ENCODE measurements around the gene SETD4.

The SETD4 gene

GRCh38 chr21:36052860-36053714 is 7.2 kb downstream of the SETD4 start:
- Histone ChIP-seq H4K20me1 (ENCODE audit: control insufficient read depth, insufficient read depth, low read depth, low read length) (no peaks in the 10 kb centered on the region), H3K9me3 (ENCODE audit: control insufficient read depth, insufficient read depth, low read length) (no peaks in the 10 kb centered on the region), H3F3A (ENCODE audit: control insufficient read depth, insufficient read depth) (no peaks in the 10 kb centered on the region), H3K79me2 (ENCODE audit: control insufficient read depth, low read length) (peaks cover 5% of the 10 kb centered on the region), H3K27me3 (ENCODE audit: control insufficient read depth, low read length) (no peaks in the 10 kb centered on the region), H3K4me1 (ENCODE audit: control insufficient read depth, low read length) (peaks cover 4% of the 10 kb centered on the region), H3K4me2 (ENCODE audit: low read length) (no peak overlapping the region), H3K27ac (ENCODE audit: low read depth, low read length) (no peak overlapping the region), H3K36me3 (ENCODE audit: control insufficient read depth, low read length) (peaks cover 80% of the 10 kb centered on the region), H3K9me2 (replicated peaks; ENCODE audit: control insufficient read depth, low read length) (no peaks in the 10 kb centered on the region), H3K4me3 (ENCODE audit: low read length) (no peak overlapping the region)
- TF ChIP-seq, protein P1, sequence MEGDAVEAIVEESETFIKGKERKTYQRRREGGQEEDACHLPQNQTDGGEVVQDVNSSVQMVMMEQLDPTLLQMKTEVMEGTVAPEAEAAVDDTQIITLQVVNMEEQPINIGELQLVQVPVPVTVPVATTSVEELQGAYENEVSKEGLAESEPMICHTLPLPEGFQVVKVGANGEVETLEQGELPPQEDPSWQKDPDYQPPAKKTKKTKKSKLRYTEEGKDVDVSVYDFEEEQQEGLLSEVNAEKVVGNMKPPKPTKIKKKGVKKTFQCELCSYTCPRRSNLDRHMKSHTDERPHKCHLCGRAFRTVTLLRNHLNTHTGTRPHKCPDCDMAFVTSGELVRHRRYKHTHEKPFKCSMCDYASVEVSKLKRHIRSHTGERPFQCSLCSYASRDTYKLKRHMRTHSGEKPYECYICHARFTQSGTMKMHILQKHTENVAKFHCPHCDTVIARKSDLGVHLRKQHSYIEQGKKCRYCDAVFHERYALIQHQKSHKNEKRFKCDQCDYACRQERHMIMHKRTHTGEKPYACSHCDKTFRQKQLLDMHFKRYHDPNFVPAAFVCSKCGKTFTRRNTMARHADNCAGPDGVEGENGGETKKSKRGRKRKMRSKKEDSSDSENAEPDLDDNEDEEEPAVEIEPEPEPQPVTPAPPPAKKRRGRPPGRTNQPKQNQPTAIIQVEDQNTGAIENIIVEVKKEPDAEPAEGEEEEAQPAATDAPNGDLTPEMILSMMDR (IDR thresholded peaks at IDR 0.05; ENCODE audit: low read depth, low read length, poor library complexity, severe bottlenecking) = no peak
- no peak for TF ChIP-seq EZH2phosphoT487 (IDR thresholded peaks at IDR 0.05; ENCODE audit: borderline replicate concordance, low read length)

DNA sequence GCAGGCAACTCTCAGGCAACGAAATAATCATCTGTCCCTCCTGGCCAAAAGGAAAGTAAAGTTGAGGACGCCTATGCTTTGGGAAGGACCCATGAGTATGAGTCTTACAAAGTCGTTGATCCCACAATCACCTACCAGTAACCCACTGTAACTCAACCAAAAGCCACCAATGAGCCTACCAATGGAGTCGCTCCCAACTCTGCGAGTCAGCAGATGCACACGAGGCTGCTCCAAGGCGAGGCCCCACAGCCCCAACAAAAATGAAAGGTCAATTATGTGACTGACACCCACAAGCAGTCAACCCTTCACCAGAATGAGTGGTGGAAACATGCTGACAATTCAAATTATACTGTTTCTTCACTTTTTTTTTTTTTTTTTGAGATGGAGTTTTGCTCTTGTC is 12.0 kb downstream of the SETD4 start:
- Histone ChIP-seq H3K27me3 (ENCODE audit: control insufficient read depth, low read length) (no peaks in the 10 kb centered on the region), H3K4me1 (ENCODE audit: control insufficient read depth, low read length) (no peaks in the 10 kb centered on the region), H4K20me1 (ENCODE audit: control insufficient read depth, insufficient read depth, low read depth, low read length) (no peaks in the 10 kb centered on the region), H3K9me3 (ENCODE audit: control insufficient read depth, insufficient read depth, low read length) (no peaks in the 10 kb centered on the region), H3F3A (ENCODE audit: control insufficient read depth, insufficient read depth) (no peaks in the 10 kb centered on the region), H3K27ac (ENCODE audit: low read depth, low read length) (no peak overlapping the region), H3K9me2 (replicated peaks; ENCODE audit: control insufficient read depth, low read length) (no peaks in the 10 kb centered on the region), H3K4me3 (ENCODE audit: low read length) (no peak overlapping the region), H3K79me2 (ENCODE audit: control insufficient read depth, low read length) (no peaks in the 10 kb centered on the region), H3K36me3 (ENCODE audit: control insufficient read depth, low read length) (peaks cover 74% of the 10 kb centered on the region), H3K4me2 (ENCODE audit: low read length) (no peak overlapping the region)
- TF ChIP-seq, protein P1 (IDR thresholded peaks at IDR 0.05; ENCODE audit: low read depth, low read length, poor library complexity, severe bottlenecking) = no peak
- TF ChIP-seq EZH2phosphoT487 (IDR thresholded peaks at IDR 0.05; ENCODE audit: borderline replicate concordance, low read length) = no peak

- H3K4me2 ChIP-seq (ENCODE audit: low read length) = no peak overlapping the region
- H3K79me2 ChIP-seq (ENCODE audit: control insufficient read depth, low read length) = no peaks in the 10 kb centered on the region
- H4K20me1 ChIP-seq (ENCODE audit: control insufficient read depth, insufficient read depth, low read depth, low read length) = no peaks in the 10 kb centered on the region
- TF ChIP-seq, protein P1 (IDR thresholded peaks at IDR 0.05; ENCODE audit: low read depth, low read length, poor library complexity, severe bottlenecking) = no peak
- TF ChIP-seq EZH2phosphoT487 (IDR thresholded peaks at IDR 0.05; ENCODE audit: borderline replicate concordance, low read length) = no peak
- no peak overlapping the region for H3K27ac ChIP-seq (ENCODE audit: low read depth, low read length)
- H3K4me3 ChIP-seq (ENCODE audit: low read length) = no peak overlapping the region
- H3K9me3 ChIP-seq (ENCODE audit: control insufficient read depth, insufficient read depth, low read length) = no peaks in the 10 kb centered on the region
- H3K36me3 ChIP-seq (ENCODE audit: control insufficient read depth, low read length) = peaks cover 72% of the 10 kb centered on the region
- H3K9me2 ChIP-seq (replicated peaks; ENCODE audit: control insufficient read depth, low read length) = no peaks in the 10 kb centered on the region
- no peaks in the 10 kb centered on the region for H3K4me1 ChIP-seq (ENCODE audit: control insufficient read depth, low read length)
- H3K27me3 ChIP-seq (ENCODE audit: control insufficient read depth, low read length) = no peaks in the 10 kb centered on the region
- H3F3A ChIP-seq (ENCODE audit: control insufficient read depth, insufficient read depth) = no peaks in the 10 kb centered on the region
Measured at GRCh38 chr21:36047139-36047538, 13.2 kb downstream of the SETD4 start.
